Naive thymus-derived CD8-positive, alpha-beta T cell (primary cell): ENCODE data around the gene PRKRIP1. TPM values are rescaled to one million over a fixed set of nuclear protein-coding genes. Genes with fewer than 3 reads are reported as not detected.
"Not testable (repeated sequence)": the region's sequence is repeated elsewhere in the genome, so short reads cannot be mapped to it uniquely, and the experiment has no call there.

Experiments
- ATAC-seq, 2 donors: fragments of 150-1000 bp; cut with Tn5 transposase in 1 of 2; sonication (Bioruptor Pico), chemical (Tn5 transposase) in 1 of 2; 1 replicate in 1 of 2; 2 replicates in 1 of 2; pipeline ENCODE4 v1.10.0; 2021; ENCODE audit warnings: mild to moderate bottlenecking in 2 of 2, moderate library complexity in 2 of 2
- POLR2A ChIA-PET: fragments of 350-600 bp; sonication (Branson Sonifier 250); formaldehyde crosslinking; loops from one replicate; lab custom pipeline; 2021; ENCODE audit warnings: antibody characterized with exemption; lab: Charles Lee
- DNase-seq, 10 donors: peaks; one replicate each; pipeline versions ENCODE4 v3.0.0 to v3.0.0-alpha.2; 2020 to 2022
- H3K27ac Mint-ChIP-seq, 10 donors: one replicate each; pipeline ENCODE4 v1.8.0; 2020 to 2022; ENCODE audit warnings: mild to moderate bottlenecking in 10 of 10, mixed read lengths in 10 of 10, moderate library complexity in 4 of 10, inconsistent platforms in 1 of 10
- H3K27me3 Mint-ChIP-seq, 5 donors: one replicate each; pipeline ENCODE4 v1.8.0; 2021 to 2022; ENCODE audit warnings: mixed read lengths in 5 of 5
- H3K36me3 Mint-ChIP-seq, 3 donors: one replicate each; pipeline ENCODE4 v1.8.0; 2020 to 2022; ENCODE audit warnings: mixed read lengths in 3 of 3, mild to moderate bottlenecking in 2 of 3, inconsistent platforms in 1 of 3
- H3K4me1 Mint-ChIP-seq, 4 donors: one replicate each; pipeline ENCODE4 v1.8.0; 2021 to 2022; ENCODE audit warnings: mixed read lengths in 4 of 4
- H3K4me3 Mint-ChIP-seq, 10 donors: one replicate each; pipeline ENCODE4 v1.8.0; 2020 to 2022; ENCODE audit warnings: mild to moderate bottlenecking in 10 of 10, mixed read lengths in 10 of 10, moderate library complexity in 6 of 10, inconsistent platforms in 1 of 10
- H3K9me3 Mint-ChIP-seq, 9 donors: one replicate each; pipeline ENCODE4 v1.8.0; 2020 to 2022; ENCODE audit warnings: mixed read lengths in 9 of 9, mild to moderate bottlenecking in 3 of 9, inconsistent platforms in 1 of 9, moderate library complexity in 1 of 9
- polyA plus RNA-seq, 3 donors: library from polyadenylated mRNA; unstranded; fragments of 300-500 nt; fragmentation: Illumina TruSeq; gene quantifications; one replicate each; pipeline ENCODE4 v1.2.3, GENCODE V29; 2021
- total RNA-seq, 8 experiments: library from RNA in 2 of 8; stranded (reverse) in 2 of 8; gene quantifications; one replicate each; pipeline ENCODE4 v1.2.3 and lab custom pipeline; 2021 to 2026

Gene PRKRIP1
- total and polyA plus RNA-seq, 5 experiments from 2014 or later: 13.4 to 47.9 (median 27.0) TPM

DNA sequence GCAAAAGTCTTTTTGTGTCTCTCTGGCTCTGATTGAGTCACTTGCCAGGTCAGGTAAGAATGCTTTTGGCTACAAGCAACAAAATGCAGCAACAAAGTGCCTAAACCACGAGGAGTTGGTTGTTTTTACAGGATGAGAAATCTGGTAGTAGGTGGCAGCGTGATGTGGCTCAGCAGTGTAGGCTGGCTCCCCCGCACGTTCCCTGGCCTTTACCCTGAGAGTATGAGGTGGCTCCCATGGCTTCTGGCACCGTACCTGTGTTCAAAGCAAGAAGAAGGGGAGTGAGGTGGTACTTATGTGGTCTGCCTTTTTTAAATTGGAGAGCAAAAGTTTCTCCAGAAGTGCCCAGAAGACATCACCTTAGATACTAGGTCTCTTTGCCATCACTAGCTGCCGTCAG, 11.7 kb downstream of the PRKRIP1 start:
- no peak overlapping the region for H3K4me3 Mint-ChIP-seq
- no peaks in the 10 kb centered on the region for H3K27me3 Mint-ChIP-seq
- no peak for ATAC-seq
- peaks cover 5 to 89% (median 22%) of the 10 kb centered on the region in 3 donors for H3K36me3 Mint-ChIP-seq
- no peak for DNase-seq
- H3K4me1 Mint-ChIP-seq: peaks cover 5 to 32% (median 10%) of the 10 kb centered on the region in 4 donors
- no peaks in the 10 kb centered on the region for H3K9me3 Mint-ChIP-seq
- POLR2A ChIA-PET: interaction anchor here (2.2 to 17.7 kb wide), 2 partner anchors 8 to 21 kb away, joined by 9 to 449 read pairs; partner anchors contain the start of gene ORAI2
- peak overlapping the region in 3 of 10 donors; percentile 33 to 74 (median 41) for H3K27ac Mint-ChIP-seq

DNA sequence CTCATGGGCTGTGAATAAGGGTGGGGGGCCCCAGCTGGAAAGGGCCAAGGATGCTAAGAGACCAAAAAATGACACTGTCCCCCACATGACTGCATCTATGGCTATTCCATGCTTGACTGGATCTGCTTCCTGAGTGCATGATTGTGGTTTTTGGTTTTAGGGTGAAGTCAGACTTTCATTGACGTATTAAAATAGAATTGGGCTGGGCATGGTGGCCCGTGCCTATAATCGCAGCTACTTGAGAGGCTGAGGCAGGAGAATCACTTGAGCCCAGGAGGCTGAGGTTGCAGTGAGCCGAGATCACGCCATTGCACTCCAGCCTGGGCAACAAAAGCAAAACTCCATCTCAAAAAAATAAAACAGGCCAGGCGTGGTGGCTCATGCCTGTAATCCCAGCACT, 12.4 kb downstream of the PRKRIP1 start:
- H3K27me3 Mint-ChIP-seq, H3K4me3 Mint-ChIP-seq, ATAC-seq, H3K9me3 Mint-ChIP-seq, DNase-seq: not testable (repeated sequence)
- Mint-ChIP-seq H3K4me1 (peaks cover 5 to 37% (median 11%) of the 10 kb centered on the region in 4 donors), H3K27ac (peak overlapping the region in 4 of 10 donors; percentile 41 to 74 (median 52)), H3K36me3 (peaks cover 5 to 87% (median 22%) of the 10 kb centered on the region in 3 donors)
- POLR2A ChIA-PET: interaction anchor here (17.7 kb wide), 1 partner anchor 20 kb away, joined by 449 read pairs; the partner anchor contains the start of gene ORAI2

DNA sequence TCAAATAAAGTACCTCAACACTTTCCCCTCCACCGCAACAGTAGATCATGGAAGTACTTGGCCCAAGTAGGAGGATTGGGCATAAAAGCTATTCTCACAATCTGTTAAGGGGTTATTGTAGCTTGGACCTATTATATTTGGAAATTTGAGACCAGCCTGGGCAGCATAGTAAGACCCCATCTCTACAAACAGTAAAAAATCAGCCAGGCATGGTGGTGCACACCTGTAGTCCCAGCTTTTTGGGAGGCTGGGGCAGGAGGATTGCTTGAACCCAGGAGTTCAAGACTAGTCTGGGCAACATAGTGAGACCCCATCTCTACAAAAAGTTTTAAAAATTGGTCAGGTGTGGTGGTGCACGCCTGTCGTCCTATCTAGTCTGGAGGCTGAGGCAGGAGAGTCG, 13.2 kb downstream of the PRKRIP1 start:
- Mint-ChIP-seq H3K9me3 (no peaks in the 10 kb centered on the region), H3K27me3 (no peaks in the 10 kb centered on the region), H3K4me3 (no peak overlapping the region), H3K27ac (peak overlapping the region in 2 of 10 donors; percentile 30 to 51), H3K4me1 (peaks cover 3 to 41% (median 10%) of the 10 kb centered on the region in 4 donors), H3K36me3 (peaks cover 5 to 81% (median 22%) of the 10 kb centered on the region in 3 donors)
- POLR2A ChIA-PET: interaction anchor here (1.1 to 17.7 kb wide), 2 partner anchors 19 to 57 kb away, joined by 6 to 449 read pairs; partner anchors contain the start of gene ORAI2
- DNase-seq (no peak), ATAC-seq (no peak)

DNA sequence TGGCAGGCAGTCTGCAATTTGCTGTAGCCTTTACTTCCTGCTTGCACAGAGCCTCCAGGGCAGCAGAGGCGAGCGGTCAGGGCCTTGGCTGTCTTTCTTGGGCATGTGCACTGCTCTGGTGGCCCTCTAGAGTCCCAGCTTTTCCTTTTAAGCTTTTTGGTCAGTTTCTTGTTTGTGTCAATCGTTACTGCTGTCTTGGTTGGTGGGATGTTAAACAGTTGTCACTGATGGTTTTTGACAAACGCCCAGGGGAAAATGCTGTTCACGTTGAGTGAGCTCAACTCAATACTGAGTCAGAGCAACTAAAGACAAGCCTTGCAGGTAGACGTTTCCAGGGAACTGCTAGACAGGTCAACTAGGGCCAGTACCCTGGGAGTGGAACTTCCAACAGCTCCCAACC, 14.0 kb downstream of the PRKRIP1 start:
- Mint-ChIP-seq H3K27ac (peak overlapping the region in 3 of 10 donors; percentile 30 to 68 (median 52)), H3K9me3 (no peaks in the 10 kb centered on the region), H3K4me1 (peaks cover 0 to 44% (median 9%) of the 10 kb centered on the region in 4 donors), H3K27me3 (no peaks in the 10 kb centered on the region), H3K4me3 (peak overlapping the region in 1 of 10 donors; percentile 19), H3K36me3 (peaks cover 5 to 73% (median 22%) of the 10 kb centered on the region in 3 donors)
- ATAC-seq (no peak), DNase-seq (no peak)
- POLR2A ChIA-PET: interaction anchor here (1.1 to 17.7 kb wide), 2 partner anchors 18 to 56 kb away, joined by 6 to 449 read pairs; partner anchors contain the start of gene ORAI2

- peak overlapping the region in 4 of 10 donors; percentile 36 to 72 (median 64) for H3K27ac Mint-ChIP-seq
- peaks cover 5 to 66% (median 20%) of the 10 kb centered on the region in 3 donors for H3K36me3 Mint-ChIP-seq
Measured at GRCh38 chr7:102410918-102411317, 14.8 kb downstream of the PRKRIP1 start.

GRCh38 chr7:102412548-102412947, 16.4 kb downstream of the PRKRIP1 start:
- peaks cover 5 to 50% (median 16%) of the 10 kb centered on the region in 3 donors for H3K36me3 Mint-ChIP-seq
- POLR2A ChIA-PET: interaction anchor here (1.3 to 17.7 kb wide), 7 partner anchors 16 to 54 kb away, joined by 6 to 449 read pairs (median 8); partner anchors contain the start of genes ALKBH4, ORAI2 and PRKRIP1
- H3K9me3 Mint-ChIP-seq: no peaks in the 10 kb centered on the region
- H3K4me1 Mint-ChIP-seq: peaks cover 16 to 66% (median 34%) of the 10 kb centered on the region in 4 donors
- H3K27ac Mint-ChIP-seq: peak overlapping the region in 9 of 10 donors; percentile 25 to 97 (median 79)
- DNase-seq (peak; percentile 29 to 68 (median 52)), ATAC-seq (peak in 1 of 2 donors; percentile 48)
- no peaks in the 10 kb centered on the region for H3K27me3 Mint-ChIP-seq
- H3K4me3 Mint-ChIP-seq: no peak overlapping the region

More at GRCh38 chr7:102410918-102411317, 14.8 kb downstream of the PRKRIP1 start:
- Mint-ChIP-seq H3K27me3 (no peaks in the 10 kb centered on the region), H3K4me3 (no peak overlapping the region), H3K4me1 (peaks cover 8 to 52% (median 17%) of the 10 kb centered on the region in 4 donors), H3K9me3 (no peaks in the 10 kb centered on the region)
- DNase-seq: no peak
- ATAC-seq: no peak
- POLR2A ChIA-PET: interaction anchor here (17.7 kb wide), 1 partner anchor 18 kb away, joined by 449 read pairs; the partner anchor contains the start of gene ORAI2

DNA sequence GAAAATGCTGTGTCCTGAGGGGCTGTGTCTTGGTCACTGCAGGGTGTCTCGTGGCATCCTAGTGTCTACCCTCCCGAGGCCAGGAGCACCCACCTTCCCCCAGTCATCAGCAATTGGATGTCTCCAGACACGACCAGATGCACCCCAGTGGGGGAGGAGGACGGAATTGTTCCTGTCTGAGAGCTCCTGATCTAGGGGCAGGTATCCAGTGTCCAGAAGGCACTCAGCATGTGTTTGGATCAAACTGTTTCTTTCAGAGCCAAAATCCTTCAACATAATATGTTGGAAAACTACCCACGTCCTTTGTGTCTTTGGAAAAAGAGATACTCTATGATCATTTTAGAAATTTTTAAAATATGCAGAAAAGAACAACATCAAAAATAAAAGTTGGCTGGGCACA, 16.9 kb downstream of the PRKRIP1 start:
- Mint-ChIP-seq H3K9me3 (no peaks in the 10 kb centered on the region), H3K27ac (peak overlapping the region in 9 of 10 donors; percentile 25 to 97 (median 79)), H3K36me3 (peaks cover 5 to 45% (median 16%) of the 10 kb centered on the region in 3 donors), H3K4me1 (peaks cover 16 to 66% (median 39%) of the 10 kb centered on the region in 4 donors), H3K27me3 (no peaks in the 10 kb centered on the region), H3K4me3 (no peak overlapping the region)
- POLR2A ChIA-PET: interaction anchor here (1.3 to 17.7 kb wide), 7 partner anchors 16 to 54 kb away, joined by 6 to 449 read pairs (median 8); partner anchors contain the start of genes ALKBH4, ORAI2 and PRKRIP1
- no peak for ATAC-seq
- no peak for DNase-seq

DNA sequence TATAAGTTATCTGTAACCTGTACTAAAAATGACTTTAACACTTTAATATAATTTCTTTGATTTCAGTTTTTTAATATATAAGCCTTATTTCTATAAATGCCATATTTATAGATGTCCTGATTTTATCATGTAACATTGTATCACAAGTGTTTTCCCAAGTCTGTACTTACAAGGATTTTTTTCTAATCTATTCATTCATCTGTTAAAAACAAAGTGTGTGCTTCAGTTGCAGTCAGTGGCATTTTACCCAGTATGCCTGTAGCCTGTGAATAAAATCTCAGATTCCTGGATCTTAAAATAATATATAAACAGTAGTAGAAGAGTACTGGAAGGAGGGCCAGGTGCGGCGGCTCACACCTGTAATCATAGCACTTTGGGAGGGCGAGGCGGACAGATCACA, 17.4 kb downstream of the PRKRIP1 start:
- H3K36me3 Mint-ChIP-seq: peaks cover 5 to 39% (median 19%) of the 10 kb centered on the region in 3 donors
- peak overlapping the region in 6 of 10 donors; percentile 61 to 97 (median 80) for H3K27ac Mint-ChIP-seq
- H3K27me3 Mint-ChIP-seq: no peaks in the 10 kb centered on the region
- DNase-seq (no peak), ATAC-seq (no peak)
- no peak overlapping the region for H3K4me3 Mint-ChIP-seq
- H3K4me1 Mint-ChIP-seq: peaks cover 19 to 66% (median 44%) of the 10 kb centered on the region in 4 donors
- H3K9me3 Mint-ChIP-seq: no peaks in the 10 kb centered on the region
- POLR2A ChIA-PET: interaction anchor here (1.4 to 17.7 kb wide), 4 partner anchors 15 to 52 kb away, joined by 7 to 449 read pairs (median 13); partner anchors contain the start of genes ALKBH4, LRWD1, ORAI2 and PRKRIP1

DNA sequence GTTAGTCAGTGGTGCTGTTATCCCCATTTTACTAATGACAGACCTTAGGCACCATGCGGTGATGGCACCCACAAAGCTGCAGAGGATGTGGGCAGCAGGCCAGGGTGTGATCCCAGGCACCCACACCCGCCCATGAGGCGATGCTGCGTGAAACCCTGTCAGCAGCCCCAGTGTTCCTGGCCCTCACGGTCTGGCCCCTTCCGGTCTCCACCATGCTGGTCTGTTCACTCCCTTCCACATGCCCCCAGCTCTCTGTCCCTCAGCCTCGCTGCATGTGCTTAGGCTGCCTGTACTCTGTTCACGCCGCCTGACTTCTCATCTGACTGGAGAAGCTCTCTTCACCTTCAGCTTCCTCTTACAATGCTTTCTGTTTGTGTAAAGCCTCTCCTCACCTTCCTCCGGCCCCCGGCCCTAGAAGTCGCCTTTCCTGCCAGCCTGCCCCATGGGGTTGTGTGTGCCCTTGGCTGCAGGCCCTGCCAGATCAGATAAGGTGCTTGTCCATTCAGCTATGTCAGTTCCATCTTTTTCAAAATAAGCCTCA, 19.6 kb downstream of the PRKRIP1 start:
- peak in 6 of 10 donors; percentile 40 to 64 (median 57) for DNase-seq
- peak overlapping the region; percentile 95 to 99 (median 98) for H3K27ac Mint-ChIP-seq
- H3K4me1 Mint-ChIP-seq: peaks cover 29 to 80% (median 62%) of the 10 kb centered on the region in 4 donors
- H3K27me3 Mint-ChIP-seq: no peaks in the 10 kb centered on the region
- peaks cover 0 to 24% (median 5%) of the 10 kb centered on the region in 3 donors for H3K36me3 Mint-ChIP-seq
- ATAC-seq: peak; percentile 61 to 66
- H3K9me3 Mint-ChIP-seq: no peaks in the 10 kb centered on the region
- POLR2A ChIA-PET: interaction anchor here (0.8 to 17.7 kb wide), 12 partner anchors 9 to 675 kb away, joined by 3 to 449 read pairs (median 9); partner anchors contain the start of genes ALKBH4, ARMC10, LRWD1 and ORAI2
- peak overlapping the region; percentile 70 to 92 (median 86) for H3K4me3 Mint-ChIP-seq

- Mint-ChIP-seq H3K4me1 (peaks cover 32 to 86% (median 68%) of the 10 kb centered on the region in 4 donors), H3K9me3 (no peaks in the 10 kb centered on the region), H3K27ac (peak overlapping the region; percentile 95 to 99 (median 98)), H3K27me3 (no peaks in the 10 kb centered on the region), H3K4me3 (peak overlapping the region; percentile 70 to 92 (median 86)), H3K36me3 (peaks cover 0 to 24% (median 4%) of the 10 kb centered on the region in 3 donors)
- POLR2A ChIA-PET: interaction anchor here (0.8 to 17.7 kb wide), 9 partner anchors 10 to 49 kb away, joined by 3 to 449 read pairs (median 9); partner anchors contain the start of genes ALKBH4, LRWD1, ORAI2 and PRKRIP1
- no peak for DNase-seq
- peak in 1 of 2 donors; percentile 6 for ATAC-seq
Measured at GRCh38 chr7:102416406-102416805, 20.2 kb downstream of the PRKRIP1 start.

DNA sequence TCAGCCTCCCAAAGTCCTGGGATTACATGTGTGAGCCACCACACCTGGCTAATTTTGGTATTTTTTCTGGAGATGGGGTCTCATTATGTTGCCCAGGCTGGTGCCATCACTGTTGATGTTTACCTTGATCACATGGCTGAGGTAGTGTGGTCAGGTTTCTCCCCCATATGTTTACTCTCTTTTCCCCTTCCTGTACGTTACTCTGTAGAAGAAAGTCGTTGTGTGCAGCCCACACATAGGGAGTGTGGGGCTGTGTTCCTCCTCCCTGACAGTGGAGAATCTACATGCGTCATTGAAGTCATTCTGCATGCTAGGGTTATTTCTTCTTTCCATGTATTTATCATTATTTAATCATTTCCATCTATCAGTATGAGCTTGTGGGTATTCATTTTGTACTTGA, 20.9 kb downstream of the PRKRIP1 start:
- DNase-seq (peak in 6 of 10 donors; percentile 30 to 69 (median 50)), ATAC-seq (peak; percentile 52 to 88)
- Mint-ChIP-seq H3K4me3 (peak overlapping the region; percentile 33 to 92 (median 80)), H3K4me1 (peaks cover 32 to 91% (median 70%) of the 10 kb centered on the region in 4 donors), H3K27me3 (no peaks in the 10 kb centered on the region), H3K9me3 (no peaks in the 10 kb centered on the region), H3K36me3 (peaks cover 0 to 18% (median 4%) of the 10 kb centered on the region in 3 donors), H3K27ac (peak overlapping the region; percentile 95 to 99 (median 98))
- POLR2A ChIA-PET: interaction anchor here (0.6 to 17.7 kb wide), 11 partner anchors 12 to 814 kb away, joined by 3 to 449 read pairs (median 4); partner anchors contain the start of genes ORAI2 and PRKRIP1

GRCh38 chr7:102418592-102418991, 22.4 kb downstream of the PRKRIP1 start:
- POLR2A ChIA-PET: interaction anchor here (17.7 kb wide), 1 partner anchor 10 kb away, joined by 449 read pairs; the partner anchor contains the start of gene ORAI2
- Mint-ChIP-seq H3K4me3 (peak overlapping the region in 4 of 10 donors; percentile 6 to 86 (median 50)), H3K9me3 (no peaks in the 10 kb centered on the region), H3K36me3 (peaks cover 0 to 11% (median 4%) of the 10 kb centered on the region in 3 donors), H3K27ac (peak overlapping the region; percentile 95 to 99 (median 98)), H3K27me3 (no peaks in the 10 kb centered on the region), H3K4me1 (peaks cover 32 to 92% (median 70%) of the 10 kb centered on the region in 4 donors)
- DNase-seq: no peak
- no peak for ATAC-seq
